CD14-positive monocyte (primary cell): ENCODE results near the gene TMEM190. TPM values are rescaled to one million over a fixed set of nuclear protein-coding genes. Genes with fewer than 3 reads are reported as not detected.

Experiments
- DNase-seq, 3 donors: peaks; one replicate each; pipeline ENCODE4 v3.0.0-alpha.2; 2011 to 2022
- H2AFZ ChIP-seq: 2 replicates; pipeline ENCODE4 v1.6.0; 2012; ENCODE audit warnings: mild to moderate bottlenecking, low read depth, low read length, inconsistent platforms; ENCODE audit not compliant: insufficient read depth, poor library complexity, severe bottlenecking
- H3K27ac ChIP-seq, 2 donors: 1 replicate in 1 of 2; 2 replicates in 1 of 2; pipeline ENCODE4 v1.5.1; 2012 to 2013; ENCODE audit warnings: low read length in 2 of 2, control low read depth in 1 of 2, inconsistent platforms in 1 of 2, low read depth in 1 of 2, mild to moderate bottlenecking in 1 of 2
- H3K27me3 ChIP-seq, 2 donors: one replicate each; pipeline versions ENCODE4 v1.6.0 to v1.6.1; 2011 to 2013; ENCODE audit warnings: low read length in 2 of 2; ENCODE audit not compliant: control insufficient read depth in 2 of 2, insufficient read depth in 2 of 2
- H3K36me3 ChIP-seq, 2 donors: replicated peaks in 1 of 2; 1 replicate in 1 of 2; 2 replicates in 1 of 2; pipeline versions ENCODE4 v1.5.1 to v1.6.1; 2012 to 2013; ENCODE audit warnings: low read length in 2 of 2, control low read depth in 1 of 2, inconsistent platforms in 1 of 2, mild to moderate bottlenecking in 1 of 2; ENCODE audit not compliant: insufficient read depth in 2 of 2, control insufficient read depth in 1 of 2
- H3K4me1 ChIP-seq, 2 donors: 1 replicate in 1 of 2; 2 replicates in 1 of 2; pipeline versions ENCODE4 v1.5.1 to v1.6.1; 2012 to 2013; ENCODE audit warnings: low read length in 2 of 2, control low read depth in 1 of 2, inconsistent platforms in 1 of 2, mild to moderate bottlenecking in 1 of 2, moderate library complexity in 1 of 2; ENCODE audit not compliant: insufficient read depth in 2 of 2, control insufficient read depth in 1 of 2
- H3K4me2 ChIP-seq: replicated peaks from 2 replicates; pipeline ENCODE3; 2012; ENCODE audit warnings: low read length, moderate library complexity, mild to moderate bottlenecking; ENCODE audit not compliant: poor library complexity, severe bottlenecking; ENCODE audit errors: extremely low read depth
- H3K4me3 ChIP-seq, 3 experiments: fragments of 200-600 bp in 1 of 3; sonication (generic) in 1 of 3; replicated peaks in 1 of 3; 1 replicate in 2 of 3; 2 replicates in 1 of 3; pipeline ENCODE4 v1.5.1; 2011 to 2013; ENCODE audit warnings: low read length in 3 of 3, mild to moderate bottlenecking in 3 of 3, control low read depth in 2 of 3, low read depth in 2 of 3, inconsistent platforms in 1 of 3, moderate library complexity in 1 of 3
- H3K79me2 ChIP-seq: 2 replicates; pipeline ENCODE4 v1.6.0; 2012; ENCODE audit warnings: mild to moderate bottlenecking, control low read depth, inconsistent platforms, low read length, moderate library complexity; ENCODE audit not compliant: insufficient read depth
- H3K9ac ChIP-seq: 2 replicates; pipeline ENCODE4 v1.6.0; 2017; ENCODE audit warnings: low read length, mild to moderate bottlenecking; ENCODE audit not compliant: insufficient read depth, poor library complexity, severe bottlenecking
- H3K9me3 ChIP-seq, 2 donors: replicated peaks in 1 of 2; 1 replicate in 1 of 2; 2 replicates in 1 of 2; pipeline versions ENCODE4 v1.5.1 to v1.6.1; 2012 to 2013; ENCODE audit warnings: low read length in 2 of 2, control low read depth in 1 of 2; ENCODE audit not compliant: control insufficient read depth in 1 of 2, insufficient read depth in 1 of 2
- H4K20me1 ChIP-seq: 2 replicates; pipeline ENCODE4 v1.6.0; 2012; ENCODE audit warnings: mild to moderate bottlenecking, low read length, control low read depth, moderate library complexity; ENCODE audit not compliant: insufficient read depth
- H3K27ac Mint-ChIP-seq, 7 donors: one replicate each; pipeline ENCODE4 v1.8.0; 2020; ENCODE audit warnings: mild to moderate bottlenecking in 7 of 7, mixed read lengths in 7 of 7, moderate library complexity in 6 of 7, inconsistent platforms in 2 of 7
- H3K27me3 Mint-ChIP-seq, 3 donors: one replicate each; pipeline ENCODE4 v1.8.0; 2021 to 2022; ENCODE audit warnings: low read depth in 3 of 3, mild to moderate bottlenecking in 3 of 3, mixed read lengths in 3 of 3, moderate library complexity in 3 of 3, inconsistent platforms in 1 of 3
- H3K36me3 Mint-ChIP-seq, 2 donors: one replicate each; pipeline ENCODE4 v1.8.0; 2020; ENCODE audit warnings: mixed read lengths in 2 of 2, inconsistent platforms in 1 of 2, mild to moderate bottlenecking in 1 of 2
- H3K4me1 Mint-ChIP-seq: one replicate; pipeline ENCODE4 v1.8.0; 2020; ENCODE audit warnings: mild to moderate bottlenecking, mixed read lengths
- H3K4me3 Mint-ChIP-seq, 2 donors: one replicate each; pipeline ENCODE4 v1.8.0; 2020; ENCODE audit warnings: mild to moderate bottlenecking in 2 of 2, mixed read lengths in 2 of 2, moderate library complexity in 1 of 2
- H3K9me3 Mint-ChIP-seq, 7 donors: one replicate each; pipeline ENCODE4 v1.8.0; 2020 to 2022; ENCODE audit warnings: mixed read lengths in 7 of 7, mild to moderate bottlenecking in 6 of 7, moderate library complexity in 6 of 7, inconsistent platforms in 2 of 7
- WGBS: methylation state at CpG from one replicate; pipeline ENCODE4 v1.1.5; 2013; ENCODE audit warnings: missing lambda C conversion rate; ENCODE audit not compliant: insufficient coverage; 5-methylcytosine and 5-hydroxymethylcytosine counted together
- intact Hi-C, 2 donors: fragments of 100-400 bp; cut with micrococcal nuclease; formaldehyde crosslinking; loops; one replicate each; pipeline versions ENCODE4 v1.15.0 to v1.15.1; 2023
- polyA plus RNA-seq, 3 donors: library from polyadenylated mRNA; depleted of rRNA in 1 of 3; unstranded in 2 of 3; stranded (reverse) in 1 of 3; fragments of 300-500 nt in 2 of 3; fragments of >200 nt in 1 of 3; fragmentation: Illumina TruSeq in 2 of 3; gene quantifications; 1 replicate in 2 of 3; 2 replicates in 1 of 3; pipeline ENCODE4 v1.2.3, GENCODE V29; 2012 to 2021
- TF ChIP-seq, protein P1 (sequence below): fragments of 200-600 bp; IDR thresholded peaks from one replicate; pipeline ENCODE4 v1.8.0; 2022; ENCODE audit warnings: antibody characterized with exemption, mild to moderate bottlenecking

The TMEM190 gene
- polyA plus RNA-seq, 3 donors = not detected

DNA sequence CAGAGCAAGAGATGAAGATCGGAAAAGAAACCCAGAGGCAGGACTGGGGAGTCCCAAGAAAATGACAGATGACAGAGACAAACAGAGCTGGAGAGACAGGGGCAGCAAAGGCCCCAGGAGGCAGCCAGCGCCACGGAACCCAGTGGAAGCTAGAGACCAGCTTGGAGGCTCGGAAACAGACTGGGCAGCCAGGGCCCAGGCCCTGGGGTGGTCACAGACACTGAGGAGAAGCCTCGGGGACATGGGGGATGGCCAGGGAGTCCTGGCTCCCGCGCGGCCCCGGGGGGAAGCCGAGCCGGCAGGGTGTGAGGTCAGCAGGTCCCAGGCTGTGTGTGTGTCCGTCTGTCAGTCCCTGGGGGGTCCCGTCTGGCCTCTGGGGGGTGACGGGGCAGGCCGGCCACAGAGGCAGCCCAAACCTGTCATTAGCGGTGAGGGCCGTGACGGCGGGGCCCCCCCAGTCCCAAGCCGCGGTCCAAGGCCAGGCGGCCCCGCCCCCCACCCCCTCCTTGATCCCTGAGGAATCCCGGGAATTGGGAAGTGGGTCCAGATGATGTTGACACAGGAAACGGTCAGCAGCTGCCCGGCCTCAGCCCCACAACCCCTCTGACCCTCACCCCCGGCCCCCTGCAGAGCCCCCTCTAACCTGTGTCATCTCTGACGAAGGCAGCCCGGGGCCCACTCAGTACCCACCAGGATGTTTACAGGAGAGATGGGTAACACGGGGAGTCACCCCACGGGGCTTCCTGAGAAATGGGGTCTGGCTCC is 2.5 kb upstream of the TMEM190 start:
- H3K4me3 Mint-ChIP-seq = peak overlapping the region in 1 of 2 donors; percentile 58
- H3K36me3 Mint-ChIP-seq = peaks cover 0 to 4% of the 10 kb centered on the region in 2 donors
- intact Hi-C loops = no loop called here
- WGBS = 36% methylated on average over 21 of the region's 31 CpGs
- H4K20me1 ChIP-seq = no peaks in the 10 kb centered on the region
- H3K4me3 ChIP-seq = no peak overlapping the region
- peaks cover 22 to 87% of the 10 kb centered on the region in 2 donors for H3K27me3 ChIP-seq
- no peak overlapping the region for H3K4me2 ChIP-seq
- peaks cover 5% of the 10 kb centered on the region for H3K4me1 Mint-ChIP-seq
- H3K27ac ChIP-seq = no peak overlapping the region
- H3K36me3 ChIP-seq = no peaks in the 10 kb centered on the region
- DNase-seq = no peak
- TF ChIP-seq, protein P1, sequence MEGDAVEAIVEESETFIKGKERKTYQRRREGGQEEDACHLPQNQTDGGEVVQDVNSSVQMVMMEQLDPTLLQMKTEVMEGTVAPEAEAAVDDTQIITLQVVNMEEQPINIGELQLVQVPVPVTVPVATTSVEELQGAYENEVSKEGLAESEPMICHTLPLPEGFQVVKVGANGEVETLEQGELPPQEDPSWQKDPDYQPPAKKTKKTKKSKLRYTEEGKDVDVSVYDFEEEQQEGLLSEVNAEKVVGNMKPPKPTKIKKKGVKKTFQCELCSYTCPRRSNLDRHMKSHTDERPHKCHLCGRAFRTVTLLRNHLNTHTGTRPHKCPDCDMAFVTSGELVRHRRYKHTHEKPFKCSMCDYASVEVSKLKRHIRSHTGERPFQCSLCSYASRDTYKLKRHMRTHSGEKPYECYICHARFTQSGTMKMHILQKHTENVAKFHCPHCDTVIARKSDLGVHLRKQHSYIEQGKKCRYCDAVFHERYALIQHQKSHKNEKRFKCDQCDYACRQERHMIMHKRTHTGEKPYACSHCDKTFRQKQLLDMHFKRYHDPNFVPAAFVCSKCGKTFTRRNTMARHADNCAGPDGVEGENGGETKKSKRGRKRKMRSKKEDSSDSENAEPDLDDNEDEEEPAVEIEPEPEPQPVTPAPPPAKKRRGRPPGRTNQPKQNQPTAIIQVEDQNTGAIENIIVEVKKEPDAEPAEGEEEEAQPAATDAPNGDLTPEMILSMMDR = no peak
- peaks cover 4 to 6% of the 10 kb centered on the region in 2 donors for H3K4me1 ChIP-seq
- no peaks in the 10 kb centered on the region for H3K79me2 ChIP-seq
- H2AFZ ChIP-seq = no peak overlapping the region
- H3K27me3 Mint-ChIP-seq = peaks cover 68 to 92% (median 71%) of the 10 kb centered on the region in 3 donors
- H3K9me3 ChIP-seq = peaks cover 2 to 8% of the 10 kb centered on the region in 2 donors
- peaks cover 0 to 24% (median 6%) of the 10 kb centered on the region in 7 donors for H3K9me3 Mint-ChIP-seq
- no peak overlapping the region for H3K9ac ChIP-seq
- no peak overlapping the region for H3K27ac Mint-ChIP-seq

DNA sequence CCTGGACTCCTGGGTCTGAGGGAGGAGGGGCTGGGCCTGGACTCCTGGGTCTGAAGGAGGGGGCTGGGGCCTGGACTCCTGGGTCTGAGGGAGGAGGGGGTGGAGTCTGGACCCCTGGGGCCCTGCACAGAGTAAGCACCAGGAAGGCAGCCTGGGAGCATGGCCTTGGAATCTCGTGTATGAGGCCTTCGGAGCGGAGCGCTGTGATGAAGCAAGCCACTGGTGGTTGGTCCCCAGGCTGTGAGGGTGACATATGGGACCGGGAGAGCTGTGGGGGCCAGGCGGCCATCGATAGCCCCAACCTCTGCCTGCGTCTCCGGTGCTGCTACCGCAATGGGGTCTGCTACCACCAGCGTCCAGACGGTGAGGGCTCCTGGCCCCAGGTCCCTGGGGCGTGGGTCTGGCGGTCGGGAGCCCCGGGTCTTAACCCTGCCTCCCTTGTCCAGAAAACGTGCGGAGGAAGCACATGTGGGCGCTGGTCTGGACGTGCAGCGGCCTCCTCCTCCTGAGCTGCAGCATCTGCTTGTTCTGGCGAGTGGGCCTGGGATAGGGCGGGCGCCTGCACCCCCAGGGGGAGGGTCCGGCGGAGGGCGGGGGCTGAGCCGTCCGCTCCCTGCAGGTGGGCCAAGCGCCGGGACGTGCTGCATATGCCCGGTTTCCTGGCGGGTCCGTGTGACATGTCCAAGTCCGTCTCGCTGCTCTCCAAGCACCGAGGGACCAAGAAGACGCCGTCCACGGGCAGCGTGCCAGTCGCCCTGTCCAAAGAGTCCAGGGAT is 918 bp downstream of the TMEM190 start:
- H3K27ac ChIP-seq = no peak overlapping the region
- H4K20me1 ChIP-seq = no peaks in the 10 kb centered on the region
- Mint-ChIP-seq H3K4me1 (peaks cover 4% of the 10 kb centered on the region), H3K36me3 (peaks cover 0 to 5% of the 10 kb centered on the region in 2 donors), H3K27ac (no peak overlapping the region), H3K9me3 (peaks cover 0 to 9% (median 0%) of the 10 kb centered on the region in 7 donors), H3K4me3 (no peak overlapping the region), H3K27me3 (peaks cover 46 to 72% (median 54%) of the 10 kb centered on the region in 3 donors)
- no peak overlapping the region for H3K4me2 ChIP-seq
- H3K79me2 ChIP-seq = no peaks in the 10 kb centered on the region
- H3K27me3 ChIP-seq = peaks cover 0 to 57% of the 10 kb centered on the region in 2 donors
- no peak overlapping the region for H3K4me3 ChIP-seq
- H3K36me3 ChIP-seq = no peaks in the 10 kb centered on the region
- no peaks in the 10 kb centered on the region for H3K4me1 ChIP-seq
- H3K9ac ChIP-seq = no peak overlapping the region
- DNase-seq = no peak
- no peak overlapping the region for H2AFZ ChIP-seq
- 57% methylated on average over 42 of the region's 43 CpGs for WGBS
- intact Hi-C loops = no loop called here
- H3K9me3 ChIP-seq = no peaks in the 10 kb centered on the region
- TF ChIP-seq, protein P1 = no peak
